HepG2 (cell line): ENCODE results near the gene DDRGK1. TPM values are rescaled to one million over a fixed set of nuclear protein-coding genes. Genes with fewer than 3 reads are reported as not detected.

Experiments used
- AGO1 ChIP-seq: fragments of 200-400 bp; formaldehyde crosslinking; IDR thresholded peaks from 2 replicates; pipeline ENCODE4 v1.6.1; 2017; ENCODE audit warnings: mild to moderate bottlenecking, low read depth, low read length, moderate library complexity; ENCODE audit not compliant: poor library complexity, severe bottlenecking
- BRD4 ChIP-seq: sonication (generic); formaldehyde crosslinking; IDR thresholded peaks from 2 replicates; pipeline ENCODE4 v1.4.0; 2020; ENCODE audit warnings: missing genetic modification reagents
- CCDC6 ChIP-seq: sonication (generic); formaldehyde crosslinking; IDR thresholded peaks from 2 replicates; pipeline ENCODE4 v1.8.1; 2022; ENCODE audit warnings: mild to moderate bottlenecking, missing genetic modification reagents, moderate library complexity
- GATA4 ChIP-seq: sonication (generic); IDR thresholded peaks from 2 replicates; pipeline ENCODE4 v1.6.1; 2016; ENCODE audit warnings: antibody characterized with exemption, low read depth, borderline replicate concordance
- HDAC6 ChIP-seq: fragments of 200-600 bp; sonication (generic); IDR thresholded peaks from 2 replicates; pipeline ENCODE4 v1.7.0; 2017; ENCODE audit warnings: mild to moderate bottlenecking, antibody characterized with exemption, low read length, low read depth
- HES4 ChIP-seq: sonication (generic); formaldehyde crosslinking; IDR thresholded peaks from 2 replicates; pipeline ENCODE4 v1.9.0; 2021; ENCODE audit warnings: mild to moderate bottlenecking, missing genetic modification reagents, borderline replicate concordance
- NR2F6 ChIP-seq, 2 experiments: IDR thresholded peaks; 2 replicates each; pipeline ENCODE4 v1.6.1; 2016; ENCODE audit warnings: antibody characterized with exemption in 1 of 2, mild to moderate bottlenecking in 1 of 2
- RBM22 ChIP-seq: fragments of 200-400 bp; formaldehyde crosslinking; optimal IDR thresholded peaks from 2 replicates; pipeline ENCODE3; 2017; ENCODE audit warnings: mild to moderate bottlenecking, low read length, moderate library complexity
- RXRA ChIP-seq: sonication (generic); formaldehyde crosslinking; IDR thresholded peaks from 2 replicates; pipeline ENCODE4 v1.5.1; 2020; ENCODE audit warnings: missing genetic modification reagents
- SALL2 ChIP-seq: sonication (generic); formaldehyde crosslinking; IDR thresholded peaks from 2 replicates; pipeline ENCODE4 v1.8.1; 2023; ENCODE audit warnings: mild to moderate bottlenecking, missing genetic modification reagents, inconsistent platforms
- SMARCC2 ChIP-seq: fragments of 450-650 bp; IDR thresholded peaks from 2 replicates; pipeline ENCODE4 v1.6.1; 2017; ENCODE audit warnings: antibody characterized with exemption, mild to moderate bottlenecking
- SRSF1 ChIP-seq: fragments of 200-400 bp; formaldehyde crosslinking; optimal IDR thresholded peaks from 2 replicates; pipeline ENCODE3; 2017; ENCODE audit warnings: mild to moderate bottlenecking, low read depth, low read length, moderate library complexity
- ZC3H13 ChIP-seq: sonication (generic); formaldehyde crosslinking; IDR thresholded peaks from 2 replicates; pipeline ENCODE4 v1.8.1; 2023; ENCODE audit warnings: mild to moderate bottlenecking, missing genetic modification reagents, moderate library complexity
- ZC3H4 ChIP-seq: sonication (generic); formaldehyde crosslinking; IDR thresholded peaks from 2 replicates; pipeline ENCODE4 v1.4.0; 2020; ENCODE audit warnings: missing genetic modification reagents, borderline replicate concordance
- ZNF121 ChIP-seq: sonication (generic); formaldehyde crosslinking; IDR thresholded peaks from 2 replicates; pipeline ENCODE4 v1.5.0; 2020; ENCODE audit warnings: mild to moderate bottlenecking, missing genetic modification reagents
- ZNF224 ChIP-seq: sonication (generic); formaldehyde crosslinking; IDR thresholded peaks from 2 replicates; pipeline ENCODE4 v1.5.0; 2020; ENCODE audit warnings: mild to moderate bottlenecking, missing genetic modification reagents
- ZNF225 ChIP-seq: sonication (generic); formaldehyde crosslinking; IDR thresholded peaks from 2 replicates; pipeline ENCODE4 v1.4.0; 2020; ENCODE audit warnings: mild to moderate bottlenecking, missing genetic modification reagents
- ZNF326 ChIP-seq: sonication (generic); formaldehyde crosslinking; IDR thresholded peaks from 2 replicates; pipeline ENCODE4 v1.4.0; 2020; ENCODE audit warnings: missing genetic modification reagents, borderline replicate concordance
- ZNF335 ChIP-seq: sonication (generic); formaldehyde crosslinking; IDR thresholded peaks from 2 replicates; pipeline ENCODE4 v1.4.0; 2020; ENCODE audit warnings: missing genetic modification reagents
- ZNF337 ChIP-seq: sonication (generic); formaldehyde crosslinking; IDR thresholded peaks from 2 replicates; pipeline ENCODE4 v1.5.1; 2020; ENCODE audit warnings: missing genetic modification reagents, low read depth, mild to moderate bottlenecking, borderline replicate concordance
- ZNF619 ChIP-seq: sonication (generic); formaldehyde crosslinking; IDR thresholded peaks from 2 replicates; pipeline ENCODE4 v1.4.0; 2020; ENCODE audit warnings: mild to moderate bottlenecking, missing genetic modification reagents
- ZNF761 ChIP-seq: sonication (generic); formaldehyde crosslinking; conservative IDR thresholded peaks from 2 replicates; pipeline ENCODE4 v1.4.0; 2020; ENCODE audit warnings: mild to moderate bottlenecking, missing genetic modification reagents
- ZNF850 ChIP-seq: sonication (generic); formaldehyde crosslinking; conservative IDR thresholded peaks from 2 replicates; pipeline ENCODE4 v1.9.0; 2021; ENCODE audit warnings: mild to moderate bottlenecking, missing genetic modification reagents
- polyA plus RNA-seq, 8 experiments: library from polyadenylated mRNA; depleted of rRNA in 3 of 8; stranded (reverse) in 7 of 8; unstranded in 1 of 8; fragments of >200 nt; fragmentation: Illumina TruSeq in 4 of 8; extraction: Trizol in 4 of 8; gene quantifications; 2 replicates each; pipeline versions ENCODE4 v1.2.1 to v1.2.3, GENCODE V29; 2011 to 2016; ENCODE audit warnings: low read depth in 4 of 8, missing spikeins in 1 of 8, mixed read lengths in 1 of 8; ENCODE audit not compliant: insufficient read depth in 1 of 8
- total RNA-seq, 5 experiments: library from RNA; depleted of rRNA; stranded (reverse); fragments of >200 nt; fragmentation: Illumina TruSeq; extraction: Trizol; gene quantifications; 2 replicates each; pipeline ENCODE4 v1.2.3, GENCODE V29; 2016; ENCODE audit warnings: low read depth in 1 of 5
- TF ChIP-seq, protein P1 (sequence below): sonication (generic); formaldehyde crosslinking; IDR thresholded peaks from 2 replicates; pipeline ENCODE4 v1.4.0; 2020; ENCODE audit warnings: missing genetic modification reagents
- TF ChIP-seq, protein P2 (sequence below): sonication (generic); formaldehyde crosslinking; IDR thresholded peaks from 2 replicates; pipeline ENCODE4 v1.4.0; 2020; ENCODE audit warnings: missing genetic modification reagents, borderline replicate concordance
- TF ChIP-seq, protein P3 (sequence below): sonication (generic); formaldehyde crosslinking; IDR thresholded peaks from 2 replicates; pipeline ENCODE4 v1.4.0; 2020; ENCODE audit warnings: missing genetic modification reagents, mild to moderate bottlenecking, borderline replicate concordance

The DDRGK1 gene
- total and polyA plus RNA-seq, 2 of the 13 experiments (the other 11 are each of a cell fraction or from before 2014, with no cell fraction given): 96.7 to 149 TPM

DNA sequence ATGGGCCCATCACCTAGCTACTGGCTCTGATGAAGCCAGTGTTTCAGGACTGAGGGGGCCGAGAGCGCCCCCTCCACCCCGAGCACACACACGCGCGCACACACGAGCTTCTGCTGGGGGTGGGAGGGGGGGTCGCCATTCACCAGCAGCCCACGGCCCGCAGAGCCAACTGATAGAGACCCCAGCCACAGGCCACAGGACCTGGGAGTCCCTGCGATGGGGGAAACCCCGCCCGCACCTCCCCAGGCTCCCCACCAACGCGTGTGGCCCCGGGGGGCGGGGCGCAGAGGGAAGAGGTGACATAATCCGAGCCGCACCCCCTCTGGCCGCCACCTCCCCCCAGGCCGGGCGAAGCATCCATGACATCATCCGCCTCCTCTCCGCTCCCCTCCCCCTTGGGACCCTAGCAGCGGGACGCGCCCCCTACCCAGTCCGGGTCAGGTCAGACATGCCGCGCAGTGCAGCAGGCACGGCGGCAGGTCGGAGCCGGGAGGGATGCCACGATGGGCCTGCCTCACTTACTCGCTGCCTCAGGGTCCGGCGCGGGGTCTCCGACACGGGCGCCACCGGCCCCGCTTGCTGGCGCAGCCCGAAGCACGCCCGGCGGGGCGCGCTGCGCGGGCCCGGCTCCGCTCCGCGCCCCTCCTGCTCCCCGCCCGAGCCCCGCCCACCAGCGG, 31.4 kb downstream of the DDRGK1 start, which contains the start of gene LZTS3 (continued):
- no peak for TF ChIP-seq GATA4
- no peak for TF ChIP-seq ZNF761
- 0 out of 2 replicates have a peak, but pooled peaks have one; percentile 40 for TF ChIP-seq ZNF224 (CRISPR knock-in tag)
- no peak for TF ChIP-seq NR2F6 (IDR thresholded peaks at IDR 0.05)
- no peak for TF ChIP-seq NR2F6 (CRISPR knock-in tag; IDR thresholded peaks at IDR 0.05)
- peak; percentile 80 for TF ChIP-seq ZNF225 (CRISPR knock-in tag)
- no peak for TF ChIP-seq HES4 (CRISPR knock-in tag)
- no peak for TF ChIP-seq ZNF337 (CRISPR knock-in tag)
- TF ChIP-seq CCDC6: peak; percentile 83; the same call in 1 of the 2 replicates
- TF ChIP-seq, protein P1, sequence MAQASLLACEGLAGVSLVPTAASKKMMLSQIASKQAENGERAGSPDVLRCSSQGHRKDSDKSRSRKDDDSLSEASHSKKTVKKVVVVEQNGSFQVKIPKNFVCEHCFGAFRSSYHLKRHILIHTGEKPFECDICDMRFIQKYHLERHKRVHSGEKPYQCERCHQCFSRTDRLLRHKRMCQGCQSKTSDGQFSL (CRISPR knock-in tag): peak; percentile 80; the same call in 1 of the 2 replicates
- TF ChIP-seq, protein P2, sequence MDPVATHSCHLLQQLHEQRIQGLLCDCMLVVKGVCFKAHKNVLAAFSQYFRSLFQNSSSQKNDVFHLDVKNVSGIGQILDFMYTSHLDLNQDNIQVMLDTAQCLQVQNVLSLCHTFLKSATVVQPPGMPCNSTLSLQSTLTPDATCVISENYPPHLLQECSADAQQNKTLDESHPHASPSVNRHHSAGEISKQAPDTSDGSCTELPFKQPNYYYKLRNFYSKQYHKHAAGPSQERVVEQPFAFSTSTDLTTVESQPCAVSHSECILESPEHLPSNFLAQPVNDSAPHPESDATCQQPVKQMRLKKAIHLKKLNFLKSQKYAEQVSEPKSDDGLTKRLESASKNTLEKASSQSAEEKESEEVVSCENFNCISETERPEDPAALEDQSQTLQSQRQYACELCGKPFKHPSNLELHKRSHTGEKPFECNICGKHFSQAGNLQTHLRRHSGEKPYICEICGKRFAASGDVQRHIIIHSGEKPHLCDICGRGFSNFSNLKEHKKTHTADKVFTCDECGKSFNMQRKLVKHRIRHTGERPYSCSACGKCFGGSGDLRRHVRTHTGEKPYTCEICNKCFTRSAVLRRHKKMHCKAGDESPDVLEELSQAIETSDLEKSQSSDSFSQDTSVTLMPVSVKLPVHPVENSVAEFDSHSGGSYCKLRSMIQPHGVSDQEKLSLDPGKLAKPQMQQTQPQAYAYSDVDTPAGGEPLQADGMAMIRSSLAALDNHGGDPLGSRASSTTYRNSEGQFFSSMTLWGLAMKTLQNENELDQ (CRISPR knock-in tag): no peak
- TF ChIP-seq ZC3H4 (CRISPR knock-in tag): no peak; the same call in none of the 2 replicates
- TF ChIP-seq RBM22: no peak
- no peak for TF ChIP-seq BRD4 (CRISPR knock-in tag)
- TF ChIP-seq ZC3H13: no peak
- no peak for TF ChIP-seq RXRA (CRISPR knock-in tag)
- TF ChIP-seq ZNF335: no peak
- TF ChIP-seq ZNF121 (CRISPR knock-in tag): peak; percentile 81
- peak; percentile 89 for TF ChIP-seq SALL2
- peak; percentile 70 for TF ChIP-seq AGO1
- TF ChIP-seq ZNF850 (CRISPR knock-in tag): no peak
- no peak for TF ChIP-seq ZNF326 (CRISPR knock-in tag)
- no peak for TF ChIP-seq HDAC6
- no peak; the same call in 1 of the 2 replicates for TF ChIP-seq ZNF619
- TF ChIP-seq, protein P3, sequence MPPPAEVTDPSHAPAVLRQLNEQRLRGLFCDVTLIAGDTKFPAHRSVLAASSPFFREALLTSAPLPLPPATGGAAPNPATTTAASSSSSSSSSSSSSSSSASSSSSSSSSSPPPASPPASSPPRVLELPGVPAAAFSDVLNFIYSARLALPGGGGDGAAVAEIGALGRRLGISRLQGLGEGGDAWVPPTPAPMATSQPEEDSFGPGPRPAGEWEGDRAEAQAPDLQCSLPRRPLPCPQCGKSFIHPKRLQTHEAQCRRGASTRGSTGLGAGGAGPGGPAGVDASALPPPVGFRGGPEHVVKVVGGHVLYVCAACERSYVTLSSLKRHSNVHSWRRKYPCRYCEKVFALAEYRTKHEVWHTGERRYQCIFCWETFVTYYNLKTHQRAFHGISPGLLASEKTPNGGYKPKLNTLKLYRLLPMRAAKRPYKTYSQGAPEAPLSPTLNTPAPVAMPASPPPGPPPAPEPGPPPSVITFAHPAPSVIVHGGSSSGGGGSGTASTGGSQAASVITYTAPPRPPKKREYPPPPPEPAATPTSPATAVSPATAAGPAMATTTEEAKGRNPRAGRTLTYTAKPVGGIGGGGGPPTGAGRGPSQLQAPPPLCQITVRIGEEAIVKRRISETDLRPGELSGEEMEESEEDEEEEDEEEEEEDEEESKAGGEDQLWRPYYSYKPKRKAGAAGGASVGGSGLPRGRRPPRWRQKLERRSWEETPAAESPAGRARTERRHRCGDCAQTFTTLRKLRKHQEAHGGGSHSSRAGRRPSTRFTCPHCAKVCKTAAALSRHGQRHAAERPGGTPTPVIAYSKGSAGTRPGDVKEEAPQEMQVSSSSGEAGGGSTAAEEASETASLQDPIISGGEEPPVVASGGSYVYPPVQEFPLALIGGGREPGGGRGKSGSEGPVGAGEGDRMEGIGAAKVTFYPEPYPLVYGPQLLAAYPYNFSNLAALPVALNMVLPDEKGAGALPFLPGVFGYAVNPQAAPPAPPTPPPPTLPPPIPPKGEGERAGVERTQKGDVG (CRISPR knock-in tag): no peak
- peak; percentile 91 for TF ChIP-seq SRSF1
- no peak for TF ChIP-seq SMARCC2
